ENCODE results near the gene RIN3.
"Not testable (repeated sequence)": the region's sequence is repeated elsewhere in the genome, so short reads cannot be mapped to it uniquely, and the experiment has no call there.

RIN3 gene

DNA sequence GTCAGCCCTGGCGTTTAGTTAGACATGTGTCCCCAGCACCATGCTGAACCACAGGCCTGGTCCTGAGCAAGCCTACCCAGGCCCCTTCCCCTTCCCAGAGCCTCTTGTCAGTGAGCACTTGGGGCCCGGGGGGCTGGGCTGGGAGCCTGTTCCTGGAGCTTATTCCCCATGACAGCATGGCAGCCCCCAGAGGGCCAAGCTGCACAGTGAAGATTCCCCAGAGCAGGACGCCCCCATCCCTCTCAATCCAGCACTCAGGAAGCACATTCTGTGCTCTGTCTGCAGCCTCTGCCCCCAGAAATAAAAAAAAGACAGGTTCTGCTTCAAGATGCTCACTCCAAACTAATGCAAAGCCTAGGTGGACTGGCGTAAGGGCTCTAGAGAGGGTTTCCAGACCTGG lies 117.5 kb downstream of the RIN3 start:
- no peak for DNase-seq

DNA sequence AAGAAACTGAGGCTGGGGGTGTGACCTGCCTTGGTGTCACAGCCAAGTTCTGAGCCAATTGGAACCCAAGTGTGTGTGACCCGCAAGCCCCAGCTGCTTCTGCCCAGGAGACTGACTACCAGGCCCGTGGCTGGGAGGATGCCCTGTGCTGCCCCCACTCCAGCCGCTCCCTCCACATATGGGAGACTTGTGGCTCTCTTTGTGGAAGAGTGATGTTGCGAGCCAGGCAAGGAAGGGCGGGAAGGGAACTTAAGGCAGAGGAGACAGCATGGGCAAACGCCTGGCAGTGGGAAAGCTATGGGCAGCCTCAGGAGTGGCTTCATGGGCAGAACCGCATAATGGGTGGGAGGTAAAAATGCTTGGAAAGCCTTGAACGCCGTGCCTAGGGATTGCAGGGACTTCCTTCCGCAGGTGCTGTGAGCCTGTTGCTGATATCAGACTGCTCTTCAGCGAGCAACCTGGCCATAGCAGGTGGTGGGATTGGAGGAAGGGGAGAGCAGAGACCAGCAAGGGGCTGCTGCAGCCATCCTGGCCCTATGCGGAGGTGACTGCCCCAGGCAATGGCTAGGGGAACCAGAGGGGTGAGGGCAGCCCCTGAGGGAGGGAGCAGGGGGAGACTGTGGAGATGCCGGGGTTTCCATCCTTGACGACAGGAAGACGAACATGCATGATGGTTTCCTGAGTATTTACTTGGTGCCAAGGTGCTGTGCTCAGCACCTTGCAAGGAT lies 119.1 kb downstream of the RIN3 start:
- no peak for DNase-seq

DNA sequence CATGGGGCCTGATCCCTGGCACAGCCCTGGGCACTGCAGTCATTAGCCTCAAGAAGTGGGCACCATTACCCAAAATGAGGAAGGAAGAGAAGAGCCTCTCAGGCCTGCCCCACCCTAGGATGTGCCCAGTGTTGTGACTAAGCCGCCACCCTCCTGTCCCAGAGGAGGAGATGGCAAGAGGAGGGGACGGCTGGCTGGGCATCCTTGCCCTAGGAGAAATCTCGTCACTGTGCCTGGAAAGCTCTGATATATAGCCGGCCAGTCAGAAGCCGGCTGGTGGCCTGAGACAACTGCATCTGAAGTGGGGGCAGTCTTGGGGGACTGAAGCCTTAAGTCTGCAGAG lies 119.7 kb downstream of the RIN3 start:
- DNase-seq, result no peak

DNA sequence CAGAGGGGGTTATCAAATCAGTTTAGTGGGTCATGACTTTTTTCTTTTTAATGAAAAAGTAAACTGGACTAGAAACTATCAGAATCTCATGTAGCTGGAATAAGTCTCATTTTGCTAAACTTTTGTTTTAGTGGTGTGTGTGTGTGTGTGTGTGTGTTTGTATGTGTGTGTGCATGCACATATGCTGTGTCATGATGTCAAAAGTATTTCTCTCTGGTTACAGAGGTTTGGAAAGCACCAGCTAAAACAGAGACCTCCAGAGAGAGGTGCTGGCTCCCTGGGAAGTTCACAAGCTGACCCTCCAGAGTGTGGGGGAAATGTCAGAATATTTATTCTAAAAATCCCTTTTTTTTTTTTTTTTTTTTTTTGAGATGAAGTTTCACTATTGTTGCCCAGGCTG lies 120.1 kb downstream of the RIN3 start:
- no peak for DNase-seq

DNA sequence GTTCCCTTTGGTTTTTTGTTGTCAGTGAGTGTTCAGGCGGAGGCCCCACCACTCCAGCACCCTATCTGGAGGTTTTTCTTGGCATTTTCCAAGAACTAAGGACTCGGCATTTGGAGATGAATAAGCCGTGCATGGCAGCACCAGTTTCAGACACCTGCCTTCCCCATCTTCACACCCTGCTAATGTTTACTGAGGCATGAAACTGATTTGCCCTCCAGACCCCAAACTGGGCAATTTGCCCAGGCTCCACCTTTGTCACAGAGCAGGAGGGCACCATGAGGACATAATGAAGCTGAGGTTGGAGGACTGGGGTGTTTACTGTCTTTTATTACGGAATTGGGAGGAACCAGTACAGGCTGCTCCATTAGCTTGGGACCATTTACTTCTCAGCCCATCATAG lies 121.5 kb downstream of the RIN3 start:
- no peak for DNase-seq

DNA sequence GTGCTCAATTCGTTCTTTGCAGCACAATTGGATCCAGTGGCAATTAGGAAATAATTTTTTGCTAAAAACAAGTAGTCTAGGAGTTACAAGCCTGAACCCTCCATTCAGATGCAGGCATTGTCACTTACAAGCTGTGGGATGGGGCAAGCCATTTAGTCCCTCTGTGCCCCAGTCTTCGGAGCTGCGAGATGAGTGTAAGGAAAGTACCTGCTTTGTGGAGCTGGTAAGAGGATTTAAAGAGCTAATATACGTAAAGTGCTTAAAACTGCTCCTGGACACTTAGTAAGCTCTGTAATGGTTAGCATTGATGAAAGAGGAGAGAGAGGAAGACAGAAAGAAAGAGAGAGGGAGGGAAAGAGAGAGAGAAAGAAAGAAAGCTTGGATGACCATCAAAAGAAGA lies 122.3 kb downstream of the RIN3 start:
- DNase-seq, result no peak

DNA sequence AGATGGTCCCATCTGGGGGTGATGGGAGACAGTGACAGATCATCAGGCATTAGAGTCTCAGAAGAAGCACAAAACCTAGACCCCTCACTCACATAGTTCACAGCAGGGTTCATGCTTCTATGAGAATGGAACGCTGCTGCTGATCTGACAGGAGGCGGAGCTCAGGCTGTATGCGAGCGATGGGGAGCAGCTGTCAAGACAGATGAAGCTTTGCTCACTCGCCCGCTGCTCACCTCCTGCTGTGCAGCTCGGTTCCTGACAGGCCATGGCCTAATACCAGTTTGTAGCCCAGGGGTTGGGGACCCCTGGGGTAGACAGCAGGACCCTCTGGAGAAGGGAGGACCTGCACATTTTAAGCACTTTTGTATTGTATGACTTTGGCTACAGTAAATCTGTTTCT lies 123.6 kb downstream of the RIN3 start:
- DNase-seq, result no peak

DNA sequence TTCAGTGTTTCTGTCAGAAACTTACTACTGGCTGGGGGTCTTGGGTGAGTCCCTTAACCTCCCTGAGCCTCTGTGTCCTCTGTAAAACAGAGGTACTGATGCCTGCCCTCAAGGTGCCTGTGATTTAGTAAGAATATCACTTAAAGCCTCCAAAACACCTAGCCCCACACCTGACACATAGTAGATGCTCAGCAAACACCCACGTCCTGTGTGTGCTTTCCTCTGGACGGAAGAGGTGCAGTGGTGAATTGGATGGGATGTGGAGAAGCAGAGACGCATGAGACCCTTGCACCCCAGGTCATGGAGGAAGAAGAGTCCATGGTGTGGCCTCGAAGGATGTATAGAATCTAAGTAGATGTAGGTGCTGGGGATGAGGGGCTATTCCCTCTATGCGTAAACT lies 124.3 kb downstream of the RIN3 start:
- DNase-seq, result no peak

DNA sequence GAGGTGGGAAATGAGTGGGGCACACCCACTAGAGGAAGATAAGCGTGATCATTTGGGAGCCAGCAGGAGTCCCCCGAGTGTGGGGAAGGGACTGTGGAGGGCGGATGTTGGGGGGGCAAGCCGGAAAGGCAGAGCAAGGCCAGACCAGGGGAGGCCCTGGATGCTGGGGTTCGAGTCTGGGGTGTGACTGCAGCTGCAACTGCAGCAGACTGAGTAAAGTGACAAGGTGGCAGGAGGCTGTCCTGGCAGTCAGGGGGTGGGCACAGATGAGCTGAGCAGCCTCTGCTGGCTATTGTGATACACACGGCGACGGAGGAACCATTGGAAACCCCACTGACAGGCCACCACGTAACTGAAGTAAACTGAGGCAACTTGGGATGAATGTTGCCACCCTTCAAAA lies 124.7 kb downstream of the RIN3 start:
- no peak for DNase-seq

DNA sequence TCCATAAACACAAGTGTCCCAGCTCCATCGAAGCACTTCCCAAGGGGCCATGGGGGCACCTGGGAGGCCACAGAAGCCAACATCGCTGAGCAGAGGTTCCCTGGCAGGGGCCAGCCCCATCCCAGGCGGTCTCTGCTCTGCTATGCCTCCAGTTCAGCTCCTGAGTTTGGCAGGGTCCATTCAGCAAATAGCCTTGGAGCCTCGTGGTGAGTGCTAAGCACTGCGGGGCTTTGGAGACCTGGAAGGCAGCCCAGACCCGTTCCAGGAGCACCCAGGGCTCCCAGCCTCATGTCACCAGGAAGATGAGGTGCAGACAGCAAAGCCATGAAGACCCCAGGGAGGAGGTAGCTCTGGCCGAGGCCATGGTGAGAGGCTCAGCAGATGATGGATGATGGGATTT lies 125.3 kb downstream of the RIN3 start:
- DNase-seq, result no peak

DNA sequence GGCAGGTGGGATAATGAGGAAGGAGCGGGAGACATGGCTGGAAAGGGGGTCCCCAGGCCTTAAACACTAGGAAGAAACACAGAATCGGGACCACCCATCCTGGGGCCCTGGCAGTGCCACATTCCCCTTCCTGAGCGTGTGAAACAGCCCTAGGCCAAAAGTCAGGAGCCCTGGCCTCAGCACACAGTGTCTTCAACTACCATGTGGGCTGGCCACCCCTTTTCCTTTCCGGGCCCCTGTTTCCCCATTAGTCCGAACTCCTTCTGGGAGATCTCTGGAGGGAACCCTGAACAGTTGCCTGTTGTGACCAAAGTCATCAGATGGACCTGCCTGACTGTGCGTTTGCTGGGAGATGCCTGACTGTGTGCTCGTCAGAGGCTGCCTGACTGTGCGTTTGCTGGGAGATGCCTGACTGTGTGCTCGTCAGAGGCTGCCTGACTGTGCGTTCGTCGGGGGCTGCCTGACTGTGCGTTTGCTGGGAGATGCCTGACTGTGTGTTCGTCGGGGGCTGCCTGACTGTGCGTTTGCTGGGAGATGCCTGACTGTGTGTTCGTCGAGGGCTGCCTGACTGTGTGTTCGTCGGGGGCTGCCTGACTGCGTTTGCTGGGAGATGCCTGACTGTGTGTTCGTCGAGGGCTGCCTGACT lies 126.0 kb downstream of the RIN3 start:
- DNase-seq, result not testable (repeated sequence)

DNA sequence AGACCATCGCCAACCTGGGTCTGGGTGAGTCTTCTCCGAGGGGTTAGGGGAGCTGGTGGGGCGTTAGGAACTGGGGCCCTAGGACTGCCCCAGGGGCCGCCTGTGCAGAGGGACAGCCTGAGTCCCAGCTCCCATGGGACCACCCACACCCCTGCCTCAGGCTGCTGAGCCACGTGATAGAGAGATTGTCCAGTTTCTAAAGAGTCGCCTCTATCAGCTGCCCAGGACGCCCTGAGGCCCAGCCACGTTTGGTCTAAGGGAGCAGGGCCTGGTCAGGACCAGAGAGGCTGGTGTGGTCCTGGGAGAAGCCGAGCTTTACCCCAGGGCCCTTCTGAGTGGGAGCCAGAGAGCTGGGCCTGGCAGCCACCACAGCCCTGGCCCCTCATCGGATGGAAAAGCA lies 127.7 kb downstream of the RIN3 start:
- no peak for DNase-seq

DNA sequence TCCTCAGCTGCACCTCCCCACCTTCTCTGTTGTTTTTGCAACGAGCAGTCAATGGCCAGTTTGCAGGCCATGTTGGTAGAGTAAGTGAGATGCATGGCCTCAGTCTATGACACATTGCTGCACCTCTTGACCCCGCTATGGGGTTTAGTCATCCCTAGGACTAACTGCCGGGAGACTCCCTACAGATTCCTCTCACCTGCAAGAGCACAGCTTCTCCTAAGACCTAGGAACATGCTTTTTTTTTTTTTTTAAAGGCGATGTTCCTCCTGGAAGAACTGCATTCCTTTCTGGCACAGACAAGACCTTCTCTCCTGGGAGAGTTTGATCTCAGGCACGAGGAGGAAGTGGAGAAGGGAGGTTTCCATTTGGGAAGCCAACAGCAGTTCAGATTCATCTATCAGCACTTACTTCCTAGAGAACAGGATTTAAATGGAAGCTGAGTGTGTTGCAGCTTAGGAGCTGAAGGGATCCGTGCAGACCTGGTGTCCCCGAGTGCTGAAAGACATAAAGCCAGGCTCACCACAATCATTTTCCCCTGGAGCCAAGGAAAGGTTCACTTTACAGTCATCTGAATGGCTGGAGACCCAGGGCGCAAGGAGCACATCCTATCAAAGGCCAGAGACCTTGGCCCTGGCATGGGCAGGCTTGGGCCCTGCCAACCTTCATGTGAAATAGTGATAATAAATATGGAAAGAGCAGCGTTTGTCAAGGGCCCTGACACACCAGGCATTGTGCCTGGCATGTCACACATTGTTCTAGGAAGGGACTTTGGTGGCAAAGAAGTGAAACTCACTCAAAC lies 130.8 kb downstream of the RIN3 start:
- DNase-seq, result no peak

DNA sequence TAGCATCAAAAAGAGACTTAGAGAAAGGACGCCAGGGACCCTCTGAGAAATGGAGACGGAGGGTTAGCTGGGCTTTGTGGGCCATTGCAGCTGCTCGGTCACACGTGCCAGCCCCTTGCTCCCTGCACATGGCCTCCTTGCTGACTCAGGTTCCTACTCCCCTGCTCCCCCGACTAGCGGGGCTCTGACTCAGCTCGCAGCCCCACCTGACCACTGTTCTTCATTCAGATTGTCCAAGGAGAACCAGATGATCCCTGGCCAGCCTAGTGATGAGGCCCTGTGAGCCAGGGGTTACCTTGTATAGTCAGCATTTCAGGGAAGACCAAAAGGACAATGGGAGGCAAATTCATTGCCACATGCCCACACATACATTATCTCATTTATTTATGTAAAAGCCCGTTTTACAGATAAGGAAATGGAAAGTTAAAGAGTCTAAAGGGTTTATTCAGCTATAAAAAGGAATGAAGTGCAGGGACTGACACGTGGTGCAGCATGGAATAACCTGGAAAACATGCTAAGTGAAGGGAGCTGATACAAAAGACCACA lies 131.5 kb downstream of the RIN3 start:
- DNase-seq, result no peak

DNA sequence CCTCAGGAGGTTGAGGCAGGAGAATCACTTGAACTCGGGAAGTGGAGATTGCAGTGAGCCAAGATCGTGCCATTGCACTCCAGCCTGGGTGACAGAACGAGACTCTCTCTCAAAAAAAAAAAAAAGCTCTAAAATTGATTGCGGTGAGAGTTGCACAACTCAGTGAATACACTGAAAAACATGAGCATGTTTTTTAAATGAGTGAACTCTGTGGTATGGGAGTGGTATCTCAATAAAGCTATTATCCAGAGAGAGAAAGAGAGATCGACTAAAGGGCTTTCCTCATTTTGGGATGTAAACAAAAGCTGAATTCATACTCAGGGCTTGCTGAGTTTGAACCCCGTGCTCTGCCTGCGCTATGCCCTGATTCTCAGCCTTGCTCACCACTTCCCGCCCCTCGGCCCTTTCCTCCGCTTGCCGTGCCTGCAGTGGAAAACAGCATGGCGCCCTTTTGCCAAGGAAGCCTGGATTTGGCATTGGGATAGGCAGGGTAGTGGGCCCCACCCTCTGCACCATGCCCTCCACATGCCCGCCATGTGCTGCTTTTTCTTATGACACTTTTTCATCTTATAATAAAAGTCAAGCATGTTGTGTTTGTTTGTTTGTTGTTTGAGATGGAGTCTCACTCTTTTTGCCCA lies 132.4 kb downstream of the RIN3 start:
- DNase-seq, result no peak

DNA sequence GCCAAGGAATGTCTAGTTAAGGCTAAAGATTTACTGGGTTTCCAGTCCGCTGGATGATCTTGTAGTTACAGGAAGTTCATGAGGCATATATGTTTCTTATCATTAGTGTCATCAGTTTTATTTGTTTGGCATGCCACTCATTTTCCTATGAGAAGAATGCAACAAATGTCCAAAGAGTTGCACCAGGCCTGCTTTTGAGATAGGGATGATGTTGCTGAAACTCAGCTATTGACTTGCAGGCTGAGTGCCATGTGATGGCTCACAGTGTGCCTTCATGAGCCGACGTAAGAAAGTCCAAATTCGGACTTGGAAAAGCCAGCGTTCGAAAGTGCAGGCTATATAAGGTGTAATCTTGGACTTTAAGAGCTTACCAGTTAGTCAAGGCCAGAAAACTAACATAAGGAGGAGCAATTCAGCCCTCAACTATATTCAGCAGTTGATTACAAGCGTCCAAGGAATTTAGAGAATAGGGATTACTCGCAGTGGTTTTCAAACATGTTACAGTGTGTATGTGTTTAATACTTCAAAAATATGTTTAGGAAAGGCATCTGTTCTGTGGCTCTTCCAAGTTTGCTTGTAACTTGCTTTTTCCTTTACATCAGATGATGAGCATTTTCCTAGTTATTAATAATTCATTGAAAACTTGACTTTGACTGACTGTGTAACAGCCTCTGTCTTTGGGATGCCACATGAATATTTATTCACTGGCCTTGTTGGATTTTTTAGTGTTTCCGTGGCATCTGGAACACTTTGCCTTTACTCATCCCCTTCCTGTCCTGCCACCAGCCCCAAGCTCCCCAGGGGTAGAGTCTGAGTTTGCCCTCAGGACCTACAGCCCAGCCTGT lies 133.6 kb downstream of the RIN3 start:
- no peak for DNase-seq

DNA sequence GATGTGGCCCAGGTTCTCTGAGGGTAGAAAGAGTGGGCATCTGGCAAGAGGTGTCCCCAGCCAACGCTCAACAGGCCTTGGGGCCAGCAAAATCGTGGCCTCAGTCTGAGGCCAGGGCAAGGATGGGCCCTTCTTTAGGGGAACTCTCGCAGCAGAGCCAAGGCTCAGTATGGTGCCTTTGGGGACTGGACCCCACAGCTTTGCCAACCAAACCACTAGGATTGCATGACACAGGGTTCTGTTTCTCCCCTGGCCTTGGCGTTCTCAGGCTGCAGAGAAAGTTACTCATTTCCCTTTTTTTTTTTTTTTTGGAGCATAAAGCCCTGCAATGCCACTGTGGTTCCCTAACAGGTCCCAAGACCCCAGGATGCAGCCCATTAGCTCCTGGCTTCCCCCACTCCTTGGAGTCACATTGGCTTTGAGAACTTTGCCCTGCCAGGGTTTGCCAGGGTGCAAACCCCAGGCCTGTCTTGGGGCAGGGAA lies 134.3 kb downstream of the RIN3 start:
- no peak for DNase-seq

DNA sequence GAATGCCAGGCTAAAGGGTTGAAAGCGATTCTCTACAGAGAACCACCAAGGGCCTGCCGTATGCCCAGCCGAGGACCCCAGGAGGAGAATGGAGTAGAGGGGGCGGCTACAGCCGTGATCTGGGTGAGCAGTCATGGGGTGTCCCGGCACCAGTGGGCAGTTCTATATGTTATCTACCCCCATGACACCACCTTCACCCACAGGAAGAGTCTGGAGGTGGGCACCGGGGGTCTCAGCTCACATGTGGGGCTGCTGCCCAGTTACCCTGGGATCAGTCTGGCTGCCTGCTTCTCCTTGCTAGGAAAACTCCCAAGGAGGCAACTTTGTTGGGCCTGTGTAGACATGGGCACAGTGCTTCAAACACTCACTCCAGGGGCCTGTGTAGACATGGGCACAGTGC lies 135.5 kb downstream of the RIN3 start:
- DNase-seq, result no peak

DNA sequence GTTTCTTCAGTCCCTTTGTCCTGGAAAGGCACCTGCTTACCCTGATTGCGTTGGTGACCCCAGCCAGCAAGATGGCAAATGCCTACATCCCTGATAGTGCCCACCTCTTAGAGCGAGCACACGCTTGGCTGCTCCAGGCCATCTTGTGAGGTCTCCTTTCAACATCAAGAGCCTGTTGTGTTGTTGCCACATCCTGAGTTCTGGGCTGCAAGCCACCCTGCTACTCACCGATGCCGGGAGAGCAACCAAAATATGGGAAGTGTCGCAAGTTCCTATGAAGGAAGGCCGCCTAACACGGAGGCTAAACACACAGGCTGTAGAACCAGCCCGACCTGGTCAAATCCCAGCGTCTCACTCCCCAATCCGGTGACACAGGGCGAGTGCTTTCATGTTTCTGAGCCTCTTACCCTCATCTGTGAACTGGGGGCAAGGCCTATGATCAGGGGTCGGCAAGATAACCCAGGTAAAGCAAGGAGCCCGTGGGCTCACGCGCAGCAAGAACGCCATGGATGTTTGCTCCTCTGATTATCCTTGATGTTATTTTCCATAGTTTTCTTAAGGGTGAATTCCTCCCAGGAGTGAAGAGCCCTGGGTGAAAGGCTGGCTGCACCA lies 136.5 kb downstream of the RIN3 start:
- no peak for DNase-seq

DNA sequence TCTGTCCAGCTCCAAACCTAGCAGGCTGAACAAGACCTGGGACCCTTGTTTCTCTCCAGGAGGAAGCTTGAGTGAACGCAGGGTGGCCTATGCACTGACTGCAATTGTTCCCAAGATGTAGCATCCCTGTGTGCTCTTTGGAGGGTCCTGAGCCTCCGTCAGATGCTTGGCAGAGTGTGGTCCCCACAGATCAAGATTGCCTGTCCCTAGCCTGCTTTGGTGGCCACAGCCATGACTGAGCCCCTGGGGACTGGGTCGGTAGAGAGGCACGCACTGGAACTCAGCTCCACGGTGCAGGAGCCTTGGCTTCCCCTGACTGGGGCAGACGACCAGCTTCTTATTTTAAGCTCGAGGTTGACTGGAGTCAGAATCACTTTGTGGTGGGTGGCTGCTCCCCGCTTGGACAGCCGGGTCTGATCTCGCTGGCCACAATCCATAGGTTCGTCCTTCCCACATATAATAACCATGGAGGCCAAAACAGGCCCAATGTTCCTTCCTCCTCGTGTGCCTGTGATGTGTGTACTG lies 137.1 kb downstream of the RIN3 start:
- no peak for DNase-seq

DNA sequence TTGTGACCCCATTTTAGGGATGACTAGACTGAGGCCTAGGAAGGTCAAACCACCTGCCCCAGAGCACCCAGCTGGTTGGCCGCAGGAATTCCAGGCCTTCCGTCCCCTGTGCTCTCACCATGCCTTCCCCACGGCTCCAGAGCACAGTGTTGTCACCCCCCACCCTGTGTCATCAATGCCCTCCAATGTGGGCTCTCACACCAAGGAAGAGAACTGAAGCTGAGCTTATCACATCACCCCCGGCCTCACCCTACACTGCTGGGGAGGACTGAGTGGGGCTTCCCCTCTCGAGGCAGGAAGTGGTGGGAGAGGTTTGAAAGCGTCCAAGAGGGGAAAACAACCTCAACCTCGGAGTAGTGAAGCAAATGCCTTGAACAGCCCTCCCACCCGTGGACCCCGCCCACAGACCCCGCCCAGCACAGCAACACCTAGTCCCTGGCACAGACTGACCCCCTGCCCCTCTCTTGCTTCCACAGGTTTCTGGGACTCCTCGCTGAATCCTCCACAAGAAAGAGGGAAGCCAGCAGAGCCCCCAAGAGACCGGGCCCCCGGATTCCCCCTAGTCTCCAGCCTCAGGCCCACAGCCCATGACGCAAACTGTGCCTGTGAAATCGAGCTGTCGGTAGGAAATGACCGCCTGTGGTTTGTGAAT lies 137.7 kb downstream of the RIN3 start:
- DNase-seq, result peak; percentile 61 to 84
